Measurements from ENCODE around the gene FAM234B.
A peak's percentile ranks its signal among the peaks of the same experiment; 100 is the strongest.

The FAM234B gene

GRCh38 chr12:13084898-13085640 lies 40.9 kb downstream of the FAM234B start:
- Mint-ChIP-seq H3K9me3 (no peaks in the 10 kb centered on the region), H3K4me3 (no peak overlapping the region), H3K27me3 (peaks cover 0 to 4% of the 10 kb centered on the region in 2 donors), H3K4me1 (peaks cover 29 to 48% of the 10 kb centered on the region in 2 donors), H3K36me3 (peaks cover 29 to 36% of the 10 kb centered on the region in 2 donors), H3K27ac (no peak overlapping the region)
- DNase-seq (no peak), ATAC-seq (replicated peaks) (no peak)

- ATAC-seq (replicated peaks) (no peak), DNase-seq (no peak)
- no peak overlapping the region for H3K27ac Mint-ChIP-seq
- H3K27me3 Mint-ChIP-seq: peaks cover 0 to 4% of the 10 kb centered on the region in 2 donors
- peaks cover 39 to 58% of the 10 kb centered on the region in 2 donors for H3K4me1 Mint-ChIP-seq
- peaks cover 24 to 25% of the 10 kb centered on the region in 2 donors for H3K36me3 Mint-ChIP-seq
- no peak overlapping the region for H3K4me3 Mint-ChIP-seq
- H3K9me3 Mint-ChIP-seq: no peaks in the 10 kb centered on the region
Measured at GRCh38 chr12:13085968-13086686, 41.9 kb downstream of the FAM234B start.

DNA sequence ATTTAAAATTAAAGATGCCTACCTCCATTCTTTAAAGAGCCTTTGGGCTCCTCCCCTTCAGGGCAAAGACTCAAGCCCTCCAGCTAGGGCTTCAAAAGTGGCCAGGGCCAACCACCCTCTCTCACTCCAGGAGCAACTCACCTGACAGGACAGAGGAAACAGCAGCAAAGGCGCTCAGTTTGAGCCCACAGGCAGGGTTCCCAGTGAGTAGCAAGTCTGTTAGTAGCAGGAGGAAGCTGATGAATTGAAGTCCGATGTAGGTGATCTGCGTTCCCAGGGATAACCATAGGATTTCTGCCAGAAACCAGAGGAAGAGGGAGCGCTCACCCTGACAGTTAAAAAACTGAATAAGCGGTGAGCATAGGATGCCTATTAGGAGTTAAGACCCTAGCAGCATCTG lies 43.6 kb downstream of the FAM234B start:
- Mint-ChIP-seq H3K4me1 (peaks cover 48 to 70% of the 10 kb centered on the region in 2 donors), H3K9me3 (no peaks in the 10 kb centered on the region), H3K36me3 (peaks cover 21 to 24% of the 10 kb centered on the region in 2 donors), H3K4me3 (no peak overlapping the region), H3K27me3 (peaks cover 0 to 4% of the 10 kb centered on the region in 2 donors), H3K27ac (no peak overlapping the region)
- no peak for ATAC-seq (replicated peaks)
- no peak for DNase-seq

- ATAC-seq (replicated peaks) (no peak), DNase-seq (no peak)
- peaks cover 16 to 22% of the 10 kb centered on the region in 2 donors for H3K36me3 Mint-ChIP-seq
- H3K27ac Mint-ChIP-seq: no peak overlapping the region
- H3K4me1 Mint-ChIP-seq: peaks cover 47 to 68% of the 10 kb centered on the region in 2 donors
- H3K27me3 Mint-ChIP-seq: peaks cover 0 to 4% of the 10 kb centered on the region in 2 donors
- H3K4me3 Mint-ChIP-seq: no peak overlapping the region
- H3K9me3 Mint-ChIP-seq: no peaks in the 10 kb centered on the region
Measured at GRCh38 chr12:13088496-13088895, 44.3 kb downstream of the FAM234B start.

DNA sequence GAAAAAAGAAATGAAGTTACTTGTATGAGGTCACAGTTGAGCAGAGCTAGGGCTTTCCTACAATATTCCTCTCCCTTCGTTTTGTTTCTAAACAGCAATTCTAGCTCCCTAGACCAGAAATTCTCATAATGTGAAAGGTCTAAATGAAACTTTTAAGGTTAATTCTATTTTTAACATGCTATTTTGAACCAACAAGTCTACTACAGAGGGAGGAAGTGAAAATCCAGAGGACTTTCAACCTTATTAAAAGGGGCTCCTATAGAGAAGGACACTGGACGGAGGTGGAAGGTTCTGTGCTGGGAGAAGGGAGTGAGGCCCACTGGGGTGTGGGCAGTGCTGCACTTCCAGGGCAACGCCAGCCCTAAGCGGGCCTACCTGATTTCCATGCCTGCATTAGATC lies 45.9 kb downstream of the FAM234B start:
- H3K27ac Mint-ChIP-seq: peak overlapping the region; percentile 67
- no peaks in the 10 kb centered on the region for H3K9me3 Mint-ChIP-seq
- peaks cover 0 to 4% of the 10 kb centered on the region in 2 donors for H3K27me3 Mint-ChIP-seq
- no peak for DNase-seq
- peak; percentile 74 to 79 for ATAC-seq (replicated peaks)
- H3K36me3 Mint-ChIP-seq: peaks cover 7 to 14% of the 10 kb centered on the region in 2 donors
- peaks cover 58 to 81% of the 10 kb centered on the region in 2 donors for H3K4me1 Mint-ChIP-seq
- H3K4me3 Mint-ChIP-seq: peak overlapping the region; percentile 21 to 52

DNA sequence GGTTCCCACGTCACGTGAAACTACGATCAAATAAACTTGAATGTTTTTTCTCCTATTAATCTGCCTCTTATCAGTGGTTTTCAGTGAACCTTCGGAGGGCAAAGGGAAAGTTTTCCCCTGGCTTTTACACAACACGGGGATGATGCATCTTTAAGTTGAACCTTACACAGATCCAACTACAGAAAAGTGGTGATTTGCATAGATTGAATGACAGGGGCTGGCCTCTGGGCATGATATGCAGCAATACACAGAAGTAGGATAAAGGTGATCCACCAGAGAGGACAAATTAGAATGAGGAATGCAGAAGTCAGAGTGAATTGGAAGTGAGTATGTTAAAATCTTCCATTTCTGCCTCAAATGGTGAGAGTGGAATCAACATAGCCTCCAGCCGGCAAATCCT lies 47.7 kb downstream of the FAM234B start:
- Mint-ChIP-seq H3K9me3 (no peaks in the 10 kb centered on the region), H3K27ac (no peak overlapping the region), H3K36me3 (peaks cover 0 to under 1% of the 10 kb centered on the region in 2 donors), H3K4me1 (peaks cover 55 to 73% of the 10 kb centered on the region in 2 donors), H3K27me3 (no peaks in the 10 kb centered on the region), H3K4me3 (no peak overlapping the region)
- ATAC-seq (replicated peaks) (peak; percentile 42 to 50), DNase-seq (no peak)

DNA sequence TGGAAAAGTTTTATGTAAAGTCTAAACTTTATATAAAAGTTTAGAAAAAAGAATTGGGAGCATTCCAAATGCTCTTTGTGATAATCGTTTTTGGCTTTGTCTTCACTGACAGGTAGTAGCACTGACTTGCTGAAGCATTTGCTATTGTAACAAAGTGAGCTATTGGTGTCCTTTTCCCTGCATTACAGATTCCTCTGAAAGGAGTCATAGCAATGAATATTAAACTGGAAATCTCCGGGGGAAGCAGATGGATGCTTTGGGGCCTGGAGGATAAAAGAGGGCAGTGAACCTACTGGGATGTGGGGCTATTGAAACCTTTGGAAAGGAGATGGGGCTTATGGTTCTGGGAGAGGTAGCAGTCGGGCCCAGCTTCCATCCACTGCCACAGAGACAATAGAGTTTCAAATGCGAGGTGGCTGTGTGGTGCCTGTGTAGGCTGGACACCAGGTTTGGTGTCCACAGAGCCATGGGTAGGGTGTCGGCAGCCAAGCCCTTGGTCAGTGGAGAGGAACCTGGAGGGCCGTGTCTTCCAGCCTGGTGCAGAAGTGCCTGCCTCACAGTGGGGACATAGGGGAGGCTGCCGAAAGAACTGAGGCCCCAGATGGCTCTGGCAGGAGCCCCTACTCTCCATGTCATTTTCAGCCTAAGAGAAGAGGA lies 49.1 kb downstream of the FAM234B start:
- no peak for ATAC-seq (replicated peaks)
- Mint-ChIP-seq H3K27ac (no peak overlapping the region), H3K36me3 (peaks cover 0 to 3% of the 10 kb centered on the region in 2 donors), H3K4me3 (no peak overlapping the region), H3K9me3 (no peaks in the 10 kb centered on the region), H3K27me3 (no peaks in the 10 kb centered on the region), H3K4me1 (peaks cover 60 to 80% of the 10 kb centered on the region in 2 donors)
- no peak for DNase-seq

GRCh38 chr12:13093848-13094220 lies 49.7 kb downstream of the FAM234B start:
- Mint-ChIP-seq H3K27ac (no peak overlapping the region), H3K4me1 (peaks cover 63 to 83% of the 10 kb centered on the region in 2 donors), H3K4me3 (no peak overlapping the region), H3K36me3 (peaks cover 0 to 3% of the 10 kb centered on the region in 2 donors), H3K9me3 (no peaks in the 10 kb centered on the region), H3K27me3 (no peaks in the 10 kb centered on the region)
- DNase-seq (no peak), ATAC-seq (replicated peaks) (no peak)

DNA sequence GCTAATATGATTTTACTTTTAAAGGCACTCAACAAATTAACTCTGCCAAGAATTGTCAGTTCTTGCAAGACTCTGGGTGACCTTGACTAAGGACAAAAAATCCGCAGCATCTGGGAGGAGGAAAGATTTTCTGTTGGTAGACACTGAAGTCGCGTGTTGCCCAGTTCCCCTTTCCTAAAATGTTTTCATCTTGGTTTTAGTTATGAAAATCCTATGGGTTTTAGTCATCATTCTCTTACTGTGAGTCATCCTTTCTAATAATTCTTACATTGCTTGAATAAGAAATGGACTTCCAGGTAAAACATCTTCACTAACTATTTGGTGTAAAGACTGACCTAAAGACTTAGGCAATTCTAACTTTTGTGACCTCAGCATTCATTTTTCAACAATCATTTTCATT lies 50.2 kb downstream of the FAM234B start:
- DNase-seq (peak; percentile 42), ATAC-seq (replicated peaks) (peak; percentile 50 to 62)
- Mint-ChIP-seq H3K27me3 (no peaks in the 10 kb centered on the region), H3K4me3 (peak overlapping the region in 1 of 2 donors; percentile 3), H3K36me3 (peaks cover 0 to 3% of the 10 kb centered on the region in 2 donors), H3K27ac (peak overlapping the region; percentile 54), H3K9me3 (no peaks in the 10 kb centered on the region), H3K4me1 (peaks cover 63 to 83% of the 10 kb centered on the region in 2 donors)

DNA sequence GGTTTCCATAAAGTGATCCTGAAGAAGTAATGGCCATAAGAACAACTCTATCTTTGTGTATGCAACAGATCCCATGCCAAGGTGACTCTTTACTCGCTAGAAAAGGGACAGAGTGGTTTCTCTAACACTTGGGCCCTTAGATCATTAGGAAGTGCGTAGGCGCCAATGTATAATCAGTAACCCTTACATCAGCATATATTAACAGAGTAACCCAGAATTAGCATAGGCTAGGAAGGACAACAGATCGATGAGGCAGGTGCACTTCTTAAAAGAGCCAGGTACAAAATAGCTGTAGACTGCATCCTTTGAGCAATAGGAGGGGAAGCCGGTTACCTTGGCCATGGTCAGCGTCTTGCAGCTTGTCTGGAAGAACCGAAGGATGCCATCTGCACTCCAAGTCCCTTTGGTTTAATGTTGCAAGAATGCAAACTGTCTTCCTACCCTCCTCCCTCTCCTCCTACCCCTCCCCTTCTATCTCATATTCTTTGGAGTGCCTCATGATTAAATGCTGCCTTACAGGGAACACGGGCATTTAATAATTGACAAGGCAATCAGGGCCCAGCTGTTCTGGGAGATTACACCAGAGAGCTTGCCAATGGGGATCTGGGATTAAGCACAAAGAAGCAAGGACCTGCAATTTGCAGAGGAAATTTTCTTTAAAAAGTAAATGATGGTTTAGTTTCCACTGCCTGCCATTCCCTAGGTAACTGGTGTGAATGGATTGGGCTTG lies 51.2 kb downstream of the FAM234B start:
- Mint-ChIP-seq H3K9me3 (no peaks in the 10 kb centered on the region), H3K36me3 (peaks cover 0 to 3% of the 10 kb centered on the region in 2 donors), H3K4me3 (no peak overlapping the region), H3K4me1 (peaks cover 63 to 83% of the 10 kb centered on the region in 2 donors), H3K27ac (no peak overlapping the region), H3K27me3 (no peaks in the 10 kb centered on the region)
- DNase-seq: no peak
- no peak for ATAC-seq (replicated peaks)

DNA sequence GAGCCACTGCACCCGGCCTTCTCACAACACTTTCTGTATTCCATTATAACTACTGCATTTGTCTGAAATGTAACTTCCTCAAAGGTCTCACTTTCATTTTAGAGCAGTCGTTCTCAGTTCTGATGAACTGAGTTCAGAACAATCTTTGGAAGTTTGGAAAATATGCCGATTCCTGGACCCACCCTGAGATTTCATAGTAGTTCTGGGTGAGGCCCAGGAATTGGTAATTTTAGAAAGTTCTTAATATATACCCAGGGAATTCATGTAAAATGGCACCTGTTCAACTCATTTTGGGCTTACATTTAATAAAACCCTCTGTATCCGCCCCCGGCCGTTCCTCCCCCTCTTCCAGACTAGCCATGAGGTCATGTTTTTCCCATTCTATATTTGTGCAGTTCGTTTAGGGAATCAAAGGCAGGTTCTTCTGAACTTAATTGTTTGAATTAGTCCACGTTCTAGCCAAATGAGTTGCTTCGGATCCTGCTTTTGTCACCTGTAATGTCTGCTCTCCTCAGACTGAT lies 53.4 kb downstream of the FAM234B start:
- H3K36me3 Mint-ChIP-seq: peaks cover 0 to 3% of the 10 kb centered on the region in 2 donors
- H3K4me1 Mint-ChIP-seq: peaks cover 61 to 84% of the 10 kb centered on the region in 2 donors
- H3K27me3 Mint-ChIP-seq: no peaks in the 10 kb centered on the region
- DNase-seq: no peak
- peak overlapping the region; percentile 72 to 75 for H3K4me3 Mint-ChIP-seq
- H3K9me3 Mint-ChIP-seq: no peaks in the 10 kb centered on the region
- H3K27ac Mint-ChIP-seq: peak overlapping the region; percentile 83
- ATAC-seq (replicated peaks): no peak

GRCh38 chr12:13099066-13099843 lies 55.1 kb downstream of the FAM234B start:
- DNase-seq (peak; percentile 58), ATAC-seq (replicated peaks) (peak; percentile 47)
- Mint-ChIP-seq H3K9me3 (no peaks in the 10 kb centered on the region), H3K4me3 (peak overlapping the region; percentile 3 to 67), H3K27me3 (no peaks in the 10 kb centered on the region), H3K36me3 (peaks cover 0 to 3% of the 10 kb centered on the region in 2 donors), H3K4me1 (peaks cover 56 to 81% of the 10 kb centered on the region in 2 donors), H3K27ac (peak overlapping the region; percentile 52)
